SU-DHL-6 (cell line): ENCODE measurements around the gene HDGF.

ENCODE experiments used
- CTCF ChIP-seq: fragments of 200-600 bp; sonication (generic); IDR thresholded peaks from one replicate; pipeline ENCODE4 v1.5.1; 2017; ENCODE audit warnings: antibody characterized with exemption, mild to moderate bottlenecking, low read length, moderate library complexity; ENCODE audit not compliant: insufficient read depth, poor library complexity, severe bottlenecking
- EZH2phosphoT487 ChIP-seq: fragments of 200-600 bp; sonication (generic), shearing (Covaris generic); conservative IDR thresholded peaks from 2 replicates; pipeline ENCODE4 v1.6.1; 2018; ENCODE audit warnings: mild to moderate bottlenecking, antibody characterized with exemption, low read length, moderate library complexity, mixed read lengths

GRCh38 chr1:156745881-156746280 is 5.6 kb downstream of the HDGF start:
- no peak for TF ChIP-seq CTCF
- TF ChIP-seq EZH2phosphoT487: no peak
